DMS 273 treated with DMSO at 0.1 percent for 48 hours (cell line): ENCODE measurements around the gene IL19.

Source experiments
- DNase-seq: peaks from one replicate; lab custom pipeline; 2025; lab: John Stamatoyannopoulos, UW

Gene IL19

GRCh38 chr1:206800891-206801290 lies 30.3 kb downstream of the IL19 start:
- no peak for DNase-seq

GRCh38 chr1:206801467-206801866 lies 30.9 kb downstream of the IL19 start:
- DNase-seq: no peak

- no peak for DNase-seq
Observed at GRCh38 chr1:206802401-206802800, 31.8 kb downstream of the IL19 start.

- DNase-seq: no peak
Observed at GRCh38 chr1:206803221-206803730, 32.7 kb downstream of the IL19 start.

- no peak for DNase-seq
Observed at GRCh38 chr1:206804156-206804737, 33.7 kb downstream of the IL19 start.

GRCh38 chr1:206805357-206805756 lies 34.8 kb downstream of the IL19 start:
- no peak for DNase-seq

GRCh38 chr1:206808615-206809014 lies 38.0 kb downstream of the IL19 start:
- DNase-seq: no peak

GRCh38 chr1:206809504-206810084 lies 39.0 kb downstream of the IL19 start:
- DNase-seq: no peak

GRCh38 chr1:206812471-206812870 lies 41.9 kb downstream of the IL19 start:
- DNase-seq: no peak

- no peak for DNase-seq
Observed at GRCh38 chr1:206814716-206815341, 44.3 kb downstream of the IL19 start.

GRCh38 chr1:206816390-206817287 lies 46.1 kb downstream of the IL19 start:
- no peak for DNase-seq

- no peak for DNase-seq
Observed at GRCh38 chr1:206821493-206821892, 50.9 kb downstream of the IL19 start.

GRCh38 chr1:206823727-206824126 lies 53.2 kb downstream of the IL19 start:
- DNase-seq: no peak

GRCh38 chr1:206824331-206824730 lies 53.8 kb downstream of the IL19 start:
- no peak for DNase-seq

GRCh38 chr1:206826394-206826793 lies 55.8 kb downstream of the IL19 start:
- DNase-seq: no peak

- DNase-seq: no peak
Observed at GRCh38 chr1:206828061-206828460, 57.5 kb downstream of the IL19 start.

- no peak for DNase-seq
Observed at GRCh38 chr1:206828765-206829164, 58.2 kb downstream of the IL19 start.

GRCh38 chr1:206829282-206829681 lies 58.7 kb downstream of the IL19 start:
- no peak for DNase-seq

GRCh38 chr1:206829875-206830274 lies 59.3 kb downstream of the IL19 start:
- no peak for DNase-seq

- DNase-seq: no peak
Observed at GRCh38 chr1:206831650-206832049, 61.1 kb downstream of the IL19 start.

- DNase-seq: no peak
Observed at GRCh38 chr1:206832352-206832880, 61.8 kb downstream of the IL19 start.

GRCh38 chr1:206833106-206833680 lies 62.6 kb downstream of the IL19 start:
- no peak for DNase-seq
